Ascending aorta (tissue), 2 donors: ENCODE results near the gene GRIN2C. TPM values are rescaled to one million over a fixed set of nuclear protein-coding genes. Genes with fewer than 3 reads are reported as not detected.
"Not testable (repeated sequence)": the region's sequence is repeated elsewhere in the genome, so short reads cannot be mapped to it uniquely, and the experiment has no call there.

Experiments
- DNase-seq, 2 donors: peaks; one replicate each; pipeline ENCODE4 v3.0.0-alpha.2; 2019; ENCODE audit warnings: low spot score in 2 of 2
- H3K27ac ChIP-seq, 2 donors: fragments of 200-600 bp; sonication (generic); one replicate each; pipeline ENCODE4 v1.5.1; 2016 to 2017; ENCODE audit warnings: mild to moderate bottlenecking in 1 of 2
- H3K27me3 ChIP-seq: fragments of 200-600 bp; sonication (generic); one replicate; pipeline ENCODE4 v1.5.1; 2017
- H3K36me3 ChIP-seq, 2 donors: fragments of 200-600 bp; sonication (generic); one replicate each; pipeline ENCODE4 v1.5.1; 2016
- H3K4me1 ChIP-seq, 2 donors: fragments of 200-600 bp; sonication (generic); one replicate each; pipeline ENCODE4 v1.5.1; 2016 to 2017; ENCODE audit warnings: mild to moderate bottlenecking in 1 of 2
- H3K4me3 ChIP-seq, 2 donors: fragments of 200-600 bp; sonication (generic); one replicate each; pipeline ENCODE4 v1.5.1; 2016 to 2017; ENCODE audit warnings: mild to moderate bottlenecking in 1 of 2
- H3K9me3 ChIP-seq, 2 donors: fragments of 200-600 bp; sonication (generic); one replicate each; pipeline ENCODE4 v1.5.1; 2016
- CTCF ChIP-seq, 3 experiments: fragments of 200-600 bp in 2 of 3; fragments of 450-650 bp in 1 of 3; sonication (generic) in 2 of 3; IDR thresholded peaks; one replicate each; pipeline ENCODE4 v1.5.1; 2016 to 2019; ENCODE audit warnings: antibody characterized with exemption in 3 of 3, mild to moderate bottlenecking in 1 of 3, moderate library complexity in 1 of 3
- intact Hi-C: fragments of 100-400 bp; cut with DNase I; formaldehyde crosslinking; loops from one replicate; pipeline ENCODE4 v1.15.1; 2023
- total RNA-seq: library from RNA; depleted of rRNA; stranded (reverse); fragments of >200 nt; gene quantifications from one replicate; pipeline ENCODE4 v1.1.0, GENCODE V29; 2016

GRIN2C gene
- total RNA-seq, 1 donor from 2014 or later = not detected

- DNase-seq = peak; percentile 99 to 100
- Histone ChIP-seq H3K36me3 (no peaks in the 10 kb centered on the region), H3K27me3 (no peaks in the 10 kb centered on the region), H3K4me3 (peak overlapping the region; percentile 79 to 85), H3K4me1 (peaks cover 6 to 16% of the 10 kb centered on the region in 2 donors), H3K27ac (peak overlapping the region; percentile 89 to 95), H3K9me3 (no peaks in the 10 kb centered on the region)
- TF ChIP-seq CTCF (IDR thresholded peaks at IDR 0.05) = no peak
- intact Hi-C loops = loop anchor here (1.0 to 10.0 kb wide), 6 partner anchors 97 to 1778 kb away; partner anchors contain the start of genes GPRC5C, NAT9, SLC39A11 and TTYH2
These were observed 13.6 kb upstream of the GRIN2C start for GRCh38 chr17:74873037-74873873.

GRCh38 chr17:74872313-74873036, 12.8 kb upstream of the GRIN2C start, which contains the start of gene FDXR:
TSS of gene FDXR (minus strand) at chr17:74872994. CDS start at chr17:74872944, 50 bp downstream.
- intact Hi-C loops = loop anchor here (1.0 to 10.0 kb wide), 6 partner anchors 96 to 1778 kb away; partner anchors contain the start of genes GPRC5C, NAT9, SLC39A11 and TTYH2
- Histone ChIP-seq H3K27ac (peak within 1 kb of the TSS; percentile 89 to 95), H3K9me3 (no peaks in the 10 kb centered on the region), H3K4me3 (peak within 1 kb of the TSS; percentile 79 to 85), H3K36me3 (no peaks in the 10 kb centered on the region), H3K27me3 (no peaks in the 10 kb centered on the region), H3K4me1 (peaks cover 6 to 16% of the 10 kb centered on the region in 2 donors)
- no peak for DNase-seq
- TF ChIP-seq CTCF (IDR thresholded peaks at IDR 0.05) = no peak

GRCh38 chr17:74871356-74872076, 11.8 kb upstream of the GRIN2C start:
- no peak for DNase-seq
- H3K27me3 ChIP-seq = no peaks in the 10 kb centered on the region
- H3K4me1 ChIP-seq = peaks cover 6 to 16% of the 10 kb centered on the region in 2 donors
- no peaks in the 10 kb centered on the region for H3K36me3 ChIP-seq
- no peak overlapping the region for H3K27ac ChIP-seq
- peak overlapping the region; percentile 79 to 85 for H3K4me3 ChIP-seq
- H3K9me3 ChIP-seq = no peaks in the 10 kb centered on the region
- intact Hi-C loops = loop anchor here (2.0 to 10.0 kb wide), 5 partner anchors 103 to 1777 kb away; partner anchors contain the start of genes GPRC5C, SLC39A11 and TTYH2
- no peak for TF ChIP-seq CTCF (IDR thresholded peaks at IDR 0.05)

- intact Hi-C loops = loop anchor here (5.0 to 10.0 kb wide), 4 partner anchors 423 to 1776 kb away; partner anchors contain the start of genes GPRC5C, SLC39A11 and TTYH2
- peaks cover 6 to 16% of the 10 kb centered on the region in 2 donors for H3K4me1 ChIP-seq
- H3K36me3 ChIP-seq = no peaks in the 10 kb centered on the region
- TF ChIP-seq CTCF (IDR thresholded peaks at IDR 0.05) = no peak
- no peak for DNase-seq
- H3K27ac ChIP-seq = no peak overlapping the region
- no peaks in the 10 kb centered on the region for H3K9me3 ChIP-seq
- no peak overlapping the region for H3K4me3 ChIP-seq
- no peaks in the 10 kb centered on the region for H3K27me3 ChIP-seq
These were observed 10.8 kb upstream of the GRIN2C start for GRCh38 chr17:74870512-74870911.

- DNase-seq, H3K27ac ChIP-seq, H3K9me3 ChIP-seq, H3K4me3 ChIP-seq, H3K27me3 ChIP-seq, H3K36me3 ChIP-seq: not testable (repeated sequence)
- H3K4me1 ChIP-seq = peaks cover 6 to 16% of the 10 kb centered on the region in 2 donors
- intact Hi-C loops = loop anchor here (5.0 to 10.0 kb wide), 4 partner anchors 423 to 1775 kb away; partner anchors contain the start of genes GPRC5C, SLC39A11 and TTYH2
These were observed 10.3 kb upstream of the GRIN2C start for GRCh38 chr17:74870028-74870427.
